Left renal cortex interstitium (tissue), 4 donors: ENCODE measurements around the gene KCNIP1. TPM values are rescaled to one million over a fixed set of nuclear protein-coding genes. Genes with fewer than 3 reads are reported as not detected.
A peak's percentile ranks its signal among the peaks of the same experiment; 100 is the strongest.
"Not testable (repeated sequence)": the region's sequence is repeated elsewhere in the genome, so short reads cannot be mapped to it uniquely, and the experiment has no call there.

Experiments
- DNase-seq, 4 donors: peaks; one replicate each; pipeline ENCODE4 v3.0.0-alpha.2; 2013; ENCODE audit warnings: low read depth in 4 of 4, low spot score in 2 of 4, missing footprints in 1 of 4
- polyA plus RNA-seq, 4 donors: library from polyadenylated mRNA; unstranded; fragments of 120-200 nt; gene quantifications; one replicate each; pipeline ENCODE4 v1.2.1, GENCODE V29; 2013; ENCODE audit not compliant: insufficient read length in 4 of 4

Gene KCNIP1
- polyA plus RNA-seq, 4 donors = 10.7 to 12.1 (median 11.5) TPM

- DNase-seq = no peak
Observed at GRCh38 chr5:170533383-170533782, 29.6 kb downstream of the KCNIP1 start.

DNA sequence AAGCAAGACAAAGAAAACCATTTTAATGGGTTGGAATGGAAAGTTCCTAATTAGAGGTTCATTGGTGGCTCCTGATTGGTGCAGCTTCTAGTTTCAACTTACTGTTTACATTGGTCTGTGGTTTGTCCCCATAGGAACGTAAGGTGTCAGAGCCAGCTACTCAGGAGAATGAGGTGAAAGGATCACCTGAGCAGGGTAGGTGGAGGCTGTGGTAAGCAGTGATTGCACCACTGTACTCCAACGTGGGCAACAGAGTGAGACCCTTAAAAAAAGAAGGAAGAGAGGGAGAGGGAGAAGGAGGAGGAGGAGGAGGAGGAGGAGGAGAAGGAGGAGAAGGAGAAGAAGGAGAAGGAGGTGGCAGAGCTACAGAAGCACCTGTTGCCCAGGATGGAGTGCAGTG, 30.4 kb downstream of the KCNIP1 start:
- DNase-seq = no peak

DNA sequence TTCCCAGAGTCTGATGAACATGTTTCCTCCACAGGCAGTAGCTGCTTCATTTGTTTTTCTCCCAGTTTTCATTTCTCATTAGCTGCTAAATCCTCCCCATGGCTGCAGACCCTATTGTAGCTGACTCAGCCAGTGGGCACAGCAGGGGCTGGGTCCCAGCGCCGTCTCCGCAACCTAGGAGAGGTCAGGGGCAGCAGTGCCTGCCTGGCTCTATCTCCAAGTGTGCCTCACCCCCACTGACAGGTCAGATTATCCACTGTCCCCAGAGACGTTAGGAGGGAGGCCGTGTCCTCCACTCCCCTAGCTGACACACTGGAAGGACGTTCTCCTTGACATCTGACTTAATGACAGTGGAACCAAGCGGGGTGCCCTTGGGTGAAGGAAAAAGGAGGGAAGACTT, 31.1 kb downstream of the KCNIP1 start:
- no peak for DNase-seq

GRCh38 chr5:170536525-170536924, 32.7 kb downstream of the KCNIP1 start:
- peak in 2 of 4 donors; percentile 36 to 41 for DNase-seq

DNA sequence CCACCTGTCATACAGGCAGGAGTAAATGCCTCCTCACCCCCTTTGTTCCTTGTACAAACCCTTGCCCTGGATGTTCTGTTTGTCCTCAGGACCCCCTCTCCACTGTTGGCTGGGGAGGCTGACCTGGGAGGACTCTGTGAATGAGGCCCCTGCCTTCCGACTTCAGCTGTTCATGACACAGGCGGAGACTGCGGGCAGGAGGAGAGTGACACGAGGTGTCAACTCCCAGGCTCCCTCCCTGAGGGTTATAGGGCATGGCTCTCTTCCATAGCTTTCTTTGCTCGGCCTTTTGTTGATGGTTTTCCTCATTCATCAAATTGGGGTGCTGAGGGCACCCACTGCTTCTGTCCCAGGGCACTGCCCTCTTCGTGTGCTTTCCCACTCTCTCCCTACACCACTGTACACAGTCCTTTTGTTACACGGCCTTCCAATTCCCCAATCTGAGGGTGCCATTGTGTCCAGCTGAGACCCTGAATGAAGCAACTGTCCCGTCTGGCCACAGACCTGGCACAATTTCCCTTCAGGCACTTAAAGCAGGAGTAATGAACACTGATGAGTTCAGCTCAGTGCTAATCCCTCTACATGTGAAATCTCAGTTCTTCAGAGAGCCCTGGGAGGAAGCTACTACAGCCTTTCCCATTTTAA, 33.8 kb downstream of the KCNIP1 start:
- no peak for DNase-seq

DNA sequence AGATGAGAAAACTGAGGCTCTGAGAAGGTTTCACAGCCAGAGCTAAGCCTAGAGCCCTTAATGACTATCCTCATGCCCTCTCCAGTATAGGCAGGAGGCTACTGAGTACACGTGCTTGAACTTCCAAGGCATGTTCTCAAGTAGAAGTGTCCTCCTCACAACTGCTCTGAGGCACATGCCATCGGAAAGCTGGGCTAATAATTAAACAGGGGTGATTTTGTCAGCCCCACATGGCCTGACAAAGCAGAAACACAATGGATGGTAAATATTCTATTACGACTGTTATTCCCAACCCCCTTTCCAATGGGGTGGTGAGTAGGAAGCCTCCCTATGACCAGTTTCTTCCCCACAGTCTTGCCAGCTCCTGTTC, 34.3 kb downstream of the KCNIP1 start:
- DNase-seq = no peak

DNA sequence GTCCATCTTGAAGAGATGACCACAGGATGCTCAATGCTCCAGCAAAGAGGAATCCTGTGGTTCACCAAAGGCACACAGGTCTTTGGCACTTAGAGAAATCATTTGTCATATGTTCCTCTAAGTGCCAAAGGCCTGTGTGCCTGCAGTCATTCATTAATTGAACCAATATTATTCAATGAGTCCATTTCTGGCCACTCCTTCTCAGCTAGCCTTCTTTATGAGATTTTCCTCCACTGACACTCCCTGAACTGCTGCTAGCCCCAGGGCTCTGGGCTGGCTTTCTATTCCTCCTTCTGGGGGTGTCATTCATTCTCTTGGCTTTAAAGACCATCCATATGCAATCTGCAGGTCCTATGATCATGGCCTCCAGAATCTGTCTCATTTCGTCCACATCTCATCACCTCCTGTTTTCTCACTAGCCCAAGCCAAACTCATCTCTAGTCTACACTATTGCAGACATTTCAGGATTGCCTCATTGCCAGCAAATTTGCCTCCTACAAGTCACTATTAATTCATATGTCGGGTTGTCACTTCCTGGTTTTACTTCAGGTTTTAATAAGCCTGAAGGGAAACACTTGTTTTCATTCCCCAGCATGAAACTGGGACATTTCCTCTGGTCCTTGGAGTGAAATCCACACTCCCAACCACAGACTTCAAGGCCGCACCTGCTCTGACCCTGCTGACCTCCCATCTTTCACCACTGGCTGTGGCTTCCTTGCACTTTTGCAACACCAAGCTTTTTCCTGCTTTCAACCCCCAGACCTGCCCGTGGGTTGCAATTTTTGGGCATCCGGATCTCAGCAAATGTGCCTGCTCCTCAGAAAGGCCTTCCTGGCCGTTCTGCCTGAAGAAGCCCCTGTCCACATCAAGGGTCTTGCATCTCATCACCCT, 35.1 kb downstream of the KCNIP1 start:
- DNase-seq = no peak

DNA sequence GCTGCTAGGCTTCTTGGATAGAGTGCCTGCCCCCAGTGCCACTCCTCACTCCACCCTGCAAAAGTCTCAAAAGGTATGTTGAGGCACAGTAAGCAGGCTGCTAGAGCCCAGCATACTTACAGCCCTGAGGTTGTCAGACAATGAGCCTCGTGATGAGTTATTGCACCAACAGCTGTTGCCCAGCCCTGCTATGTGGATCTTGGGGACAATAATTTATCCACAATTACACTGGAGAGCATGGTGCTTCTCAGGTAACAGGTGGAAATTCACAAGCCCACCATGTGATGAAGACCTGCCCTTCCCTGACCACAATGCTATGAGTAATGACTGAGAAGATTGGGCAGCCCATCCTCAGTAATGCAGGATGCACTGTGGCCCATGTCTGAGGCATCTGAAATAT, 36.5 kb downstream of the KCNIP1 start:
- no peak for DNase-seq

GRCh38 chr5:170541146-170541769, 37.4 kb downstream of the KCNIP1 start:
- DNase-seq = no peak

GRCh38 chr5:170542691-170543293, 39.0 kb downstream of the KCNIP1 start:
- no peak for DNase-seq

GRCh38 chr5:170545313-170545712, 41.5 kb downstream of the KCNIP1 start:
- no peak for DNase-seq

GRCh38 chr5:170545811-170546210, 42.0 kb downstream of the KCNIP1 start:
- DNase-seq = no peak

GRCh38 chr5:170546282-170546681, 42.5 kb downstream of the KCNIP1 start:
- DNase-seq = no peak

DNA sequence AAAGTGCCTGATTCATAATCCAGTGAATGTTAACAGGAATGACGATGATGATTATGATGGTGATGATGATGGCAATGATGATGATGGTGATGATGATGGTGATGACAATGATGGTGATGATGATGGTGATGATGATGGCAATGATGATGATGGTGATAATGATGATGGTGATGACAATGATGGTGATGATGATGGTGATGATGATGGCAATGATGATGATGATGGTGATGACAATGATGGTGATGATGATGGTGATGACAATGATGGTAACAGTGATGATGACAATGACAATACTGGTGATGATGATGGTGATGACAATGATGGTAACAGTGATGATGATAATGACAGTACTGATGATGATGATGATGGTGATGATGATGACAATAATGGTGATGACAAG, 46.6 kb downstream of the KCNIP1 start:
- DNase-seq = not testable (repeated sequence)

- no peak for DNase-seq
Observed at GRCh38 chr5:170551076-170551475, 47.3 kb downstream of the KCNIP1 start.

GRCh38 chr5:170551622-170552021, 47.8 kb downstream of the KCNIP1 start:
- no peak for DNase-seq

DNA sequence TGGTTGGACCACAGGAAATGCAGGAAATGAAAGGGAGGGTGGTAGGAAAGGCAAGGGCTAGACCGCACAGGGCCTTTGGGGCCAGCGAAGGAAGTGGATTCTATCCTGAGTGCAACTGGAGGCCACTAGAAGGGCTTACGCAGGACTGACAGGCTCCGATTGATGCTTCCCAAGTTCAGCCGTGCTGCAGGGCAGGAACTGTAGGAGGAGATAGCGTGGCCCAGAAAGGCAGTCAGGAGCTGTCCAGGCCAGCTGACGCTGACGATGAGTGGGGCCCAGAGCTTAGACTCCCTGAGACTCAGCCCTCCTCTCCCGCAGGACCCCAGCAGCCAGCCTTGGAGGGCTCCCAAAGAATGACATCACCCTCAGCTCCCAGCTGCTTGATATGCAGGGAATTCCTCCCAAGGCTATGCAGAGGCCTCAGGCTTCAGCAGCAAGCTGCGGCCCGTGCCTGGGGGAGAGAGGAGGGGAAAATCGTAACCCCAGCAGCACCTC, 48.8 kb downstream of the KCNIP1 start:
- peak; percentile 66 to 88 (median 78) for DNase-seq

DNA sequence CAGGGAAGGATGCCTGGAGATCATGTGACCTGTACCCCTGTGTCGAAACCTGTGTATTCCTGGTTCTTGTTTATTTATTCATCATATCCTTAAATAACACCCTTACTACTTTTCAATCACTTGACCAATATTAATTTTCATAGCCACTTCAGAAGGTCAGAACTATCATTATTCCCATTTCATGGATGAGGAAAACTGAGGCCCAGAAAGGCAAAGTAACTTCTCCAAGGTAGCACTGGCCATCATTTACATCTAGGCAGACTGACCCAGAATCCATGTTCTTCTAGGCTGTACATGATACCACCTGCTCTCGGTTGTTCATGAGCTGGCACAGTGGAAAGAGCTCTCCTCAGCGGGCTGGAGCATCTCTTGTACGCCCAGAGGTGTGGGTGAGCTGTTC, 49.4 kb downstream of the KCNIP1 start:
- DNase-seq = no peak

- DNase-seq = no peak
Observed at GRCh38 chr5:170554521-170555267, 50.9 kb downstream of the KCNIP1 start.

DNA sequence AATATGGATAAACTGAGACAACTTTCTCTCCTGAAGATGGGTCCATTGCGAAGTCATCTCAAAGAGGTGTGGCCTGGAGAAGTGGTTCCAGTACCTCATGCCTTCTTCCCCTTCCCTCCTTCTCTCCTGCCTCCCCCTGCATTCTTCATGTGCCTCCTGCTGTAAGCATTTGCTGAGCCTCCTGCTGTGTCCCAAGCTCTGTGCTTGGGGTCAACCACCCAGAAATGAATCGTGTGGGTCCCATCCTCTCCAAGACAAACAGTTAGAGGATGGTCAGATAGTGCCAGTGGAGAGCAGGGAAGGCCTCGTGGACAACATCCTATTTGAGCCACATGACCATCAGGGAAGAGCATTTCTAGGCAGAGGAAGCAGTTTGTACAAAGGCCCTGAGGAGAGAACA, 53.5 kb downstream of the KCNIP1 start:
- DNase-seq = no peak
